Gastroesophageal sphincter (tissue), 4 donors: ENCODE data around the gene RAP1GAP2. TPM values are rescaled to one million over a fixed set of nuclear protein-coding genes. Genes with fewer than 3 reads are reported as not detected.

Experiments
- ATAC-seq: fragments of 150-250 bp; one replicate; pipeline ENCODE4 v1.9.1; 2016; ENCODE audit warnings: mild to moderate bottlenecking, moderate library complexity
- H3K27ac ChIP-seq, 4 donors: fragments of 200-600 bp; sonication (generic) in 3 of 4; 1 replicate in 3 of 4; 2 replicates in 1 of 4; pipeline ENCODE4 v1.5.1; 2016 to 2019
- H3K27me3 ChIP-seq: fragments of 200-600 bp; sonication (generic); one replicate; pipeline ENCODE4 v1.5.1; 2019
- H3K36me3 ChIP-seq, 2 donors: fragments of 200-600 bp; sonication (generic); one replicate each; pipeline ENCODE4 v1.5.1; 2019; ENCODE audit warnings: control low read depth in 1 of 2
- H3K4me1 ChIP-seq, 3 donors: fragments of 200-600 bp; sonication (generic); 1 replicate in 2 of 3; 2 replicates in 1 of 3; pipeline ENCODE4 v1.5.1; 2016 to 2019; ENCODE audit warnings: control low read depth in 2 of 3
- H3K4me3 ChIP-seq, 2 donors: fragments of 200-600 bp; sonication (generic); one replicate each; pipeline ENCODE4 v1.5.1; 2019; ENCODE audit warnings: mild to moderate bottlenecking in 1 of 2, moderate library complexity in 1 of 2
- H3K9me3 ChIP-seq, 3 donors: fragments of 200-600 bp; sonication (generic); one replicate each; pipeline ENCODE4 v1.5.1; 2017 to 2019; ENCODE audit warnings: control low read depth in 2 of 3
- EP300 ChIP-seq: sonication (generic); formaldehyde crosslinking; IDR thresholded peaks from one replicate; pipeline ENCODE4 v1.6.1; 2017; ENCODE audit warnings: antibody characterized with exemption, mild to moderate bottlenecking
- POLR2A ChIP-seq, 2 donors: fragments of 450-650 bp; IDR thresholded peaks; one replicate each; pipeline ENCODE4 v1.6.1; 2017; ENCODE audit warnings: antibody characterized with exemption in 2 of 2, mild to moderate bottlenecking in 2 of 2, moderate library complexity in 1 of 2
- POLR2AphosphoS5 ChIP-seq: sonication (generic); formaldehyde crosslinking; IDR thresholded peaks from one replicate; pipeline ENCODE4 v1.6.1; 2017; ENCODE audit warnings: antibody characterized with exemption
- WGBS, 2 donors: methylation state at CpG; one replicate each; pipeline ENCODE4 v1.1.5; 2018; ENCODE audit warnings: low coverage in 1 of 2; 5-methylcytosine and 5-hydroxymethylcytosine counted together
- total RNA-seq, 4 donors: library from RNA; depleted of rRNA; stranded (reverse); fragments of >200 nt; gene quantifications; one replicate each; pipeline ENCODE4 v1.1.0, GENCODE V29; 2016
- TF ChIP-seq, protein P1 (sequence below), 4 experiments: fragments of 200-600 bp in 2 of 4; fragments of 450-650 bp in 2 of 4; sonication (generic) in 1 of 4; IDR thresholded peaks; one replicate each; pipeline ENCODE4 v1.5.1; 2017 to 2019; ENCODE audit warnings: antibody characterized with exemption in 4 of 4, mild to moderate bottlenecking in 2 of 4, moderate library complexity in 2 of 4

Gene RAP1GAP2
- total RNA-seq, 4 donors from 2014 or later, result 8.8 to 19.5 (median 11.3) TPM

GRCh38 chr17:3022197-3022596, 226.0 kb downstream of the RAP1GAP2 start:
- H3K4me3 ChIP-seq, result no peak overlapping the region
- no peaks in the 10 kb centered on the region for H3K4me1 ChIP-seq
- H3K27ac ChIP-seq, result no peak overlapping the region
- peaks cover 0 to 23% (median 0%) of the 10 kb centered on the region in 3 donors for H3K9me3 ChIP-seq
- peaks cover 0 to 80% of the 10 kb centered on the region in 2 donors for H3K36me3 ChIP-seq
- H3K27me3 ChIP-seq, result no peaks in the 10 kb centered on the region
- ATAC-seq, result no peak
- TF ChIP-seq, protein P1, sequence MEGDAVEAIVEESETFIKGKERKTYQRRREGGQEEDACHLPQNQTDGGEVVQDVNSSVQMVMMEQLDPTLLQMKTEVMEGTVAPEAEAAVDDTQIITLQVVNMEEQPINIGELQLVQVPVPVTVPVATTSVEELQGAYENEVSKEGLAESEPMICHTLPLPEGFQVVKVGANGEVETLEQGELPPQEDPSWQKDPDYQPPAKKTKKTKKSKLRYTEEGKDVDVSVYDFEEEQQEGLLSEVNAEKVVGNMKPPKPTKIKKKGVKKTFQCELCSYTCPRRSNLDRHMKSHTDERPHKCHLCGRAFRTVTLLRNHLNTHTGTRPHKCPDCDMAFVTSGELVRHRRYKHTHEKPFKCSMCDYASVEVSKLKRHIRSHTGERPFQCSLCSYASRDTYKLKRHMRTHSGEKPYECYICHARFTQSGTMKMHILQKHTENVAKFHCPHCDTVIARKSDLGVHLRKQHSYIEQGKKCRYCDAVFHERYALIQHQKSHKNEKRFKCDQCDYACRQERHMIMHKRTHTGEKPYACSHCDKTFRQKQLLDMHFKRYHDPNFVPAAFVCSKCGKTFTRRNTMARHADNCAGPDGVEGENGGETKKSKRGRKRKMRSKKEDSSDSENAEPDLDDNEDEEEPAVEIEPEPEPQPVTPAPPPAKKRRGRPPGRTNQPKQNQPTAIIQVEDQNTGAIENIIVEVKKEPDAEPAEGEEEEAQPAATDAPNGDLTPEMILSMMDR (IDR thresholded peaks at IDR 0.05), result no peak
- 90 to 92% methylated on average over 4 of the region's 4 CpGs for WGBS, 2 donors

DNA sequence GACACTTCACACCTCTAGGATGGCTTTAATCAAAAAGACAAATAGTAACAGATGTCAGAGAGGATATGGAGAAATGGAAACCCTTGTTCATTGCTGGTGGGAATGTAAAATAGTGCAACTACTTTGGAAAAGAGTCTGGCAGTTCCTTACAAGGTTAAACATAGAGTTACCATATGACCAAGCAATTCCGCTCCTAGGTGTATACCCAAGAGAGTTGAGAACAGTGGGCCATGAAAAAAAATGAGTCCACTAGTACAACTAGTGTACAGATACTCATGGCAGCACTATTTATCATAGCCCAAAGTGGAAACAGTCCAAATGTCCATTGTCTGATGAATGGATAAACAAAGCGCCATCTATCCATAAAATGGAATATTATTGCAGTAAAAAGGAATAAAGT, 228.1 kb downstream of the RAP1GAP2 start:
- 85 to 100% methylated on average over 2 of the region's 2 CpGs for WGBS, 2 donors
- Histone ChIP-seq H3K27me3 (no peaks in the 10 kb centered on the region), H3K4me1 (no peaks in the 10 kb centered on the region), H3K4me3 (no peak overlapping the region), H3K27ac (no peak overlapping the region), H3K9me3 (peaks cover 0 to 23% (median 0%) of the 10 kb centered on the region in 3 donors), H3K36me3 (peaks cover 0 to 82% of the 10 kb centered on the region in 2 donors)
- ATAC-seq, result no peak
- TF ChIP-seq POLR2AphosphoS5 (no peak), EP300 (no peak), POLR2A (IDR thresholded peaks at IDR 0.05) (no peak)
- TF ChIP-seq, protein P1 (IDR thresholded peaks at IDR 0.05), result no peak

- H3K4me1 ChIP-seq, result no peaks in the 10 kb centered on the region
- no peak overlapping the region for H3K27ac ChIP-seq
- peaks cover 0 to 23% (median 0%) of the 10 kb centered on the region in 3 donors for H3K9me3 ChIP-seq
- H3K4me3 ChIP-seq, result no peak overlapping the region
- H3K27me3 ChIP-seq, result no peaks in the 10 kb centered on the region
- peaks cover 0 to 77% of the 10 kb centered on the region in 2 donors for H3K36me3 ChIP-seq
- no peak for TF ChIP-seq EP300
- TF ChIP-seq POLR2A (IDR thresholded peaks at IDR 0.05), result no peak
- TF ChIP-seq, protein P1 (IDR thresholded peaks at IDR 0.05), result no peak
- 80% methylated on average over 1 of the region's 17 CpGs; no CpG with 5 or more reads in 1 of the 2 donors for WGBS, 2 donors
- ATAC-seq, result no peak
Measured at GRCh38 chr17:3025421-3026124, 229.3 kb downstream of the RAP1GAP2 start.

- no peak for TF ChIP-seq EP300
- no peak for TF ChIP-seq POLR2AphosphoS5
- TF ChIP-seq, protein P1 (IDR thresholded peaks at IDR 0.05), result no peak
- TF ChIP-seq POLR2A (IDR thresholded peaks at IDR 0.05), result no peak
- Histone ChIP-seq H3K36me3 (peaks cover 0 to 78% of the 10 kb centered on the region in 2 donors), H3K27ac (no peak overlapping the region), H3K9me3 (peaks cover 0 to 21% (median 0%) of the 10 kb centered on the region in 3 donors), H3K4me1 (no peaks in the 10 kb centered on the region), H3K27me3 (no peaks in the 10 kb centered on the region), H3K4me3 (no peak overlapping the region)
- 75% methylated on average over 1 of the region's 26 CpGs; no CpG with 5 or more reads in 1 of the 2 donors for WGBS, 2 donors
- no peak for ATAC-seq
Measured at GRCh38 chr17:3026125-3026855, 230.1 kb downstream of the RAP1GAP2 start.
